IMR-90 (cell line): ENCODE data around the gene NR6A1. TPM values are rescaled to one million over a fixed set of nuclear protein-coding genes. Genes with fewer than 3 reads are reported as not detected.

ENCODE experiments used
- ATAC-seq: fragments of 200-7000 bp; cut with Tn5 transposase; 2 replicates; pipeline ENCODE4 v1.9.1; 2020; ENCODE audit warnings: low read depth, mild to moderate bottlenecking, moderate library complexity
- BruUV-seq: library from RNA; stranded (reverse); fragments of 400-500 nt; replicated peaks from 2 replicates; lab custom pipeline; 2021; lab: Mats Ljungman, UMichigan
- CTCF ChIA-PET: fragments of 300-600 bp; formaldehyde crosslinking; extraction: SDS; loops from one replicate; lab custom pipeline; 2021; ENCODE audit warnings: antibody characterized with exemption; lab: Yijun Ruan, JAX
- POLR2A ChIA-PET: fragments of 300-600 bp; sonication (Branson Sonifier 250); formaldehyde crosslinking; loops from one replicate; lab custom pipeline; 2022; ENCODE audit warnings: antibody characterized with exemption; ENCODE audit not compliant: unreplicated experiment; lab: Charles Lee
- DNase-seq: peaks from one replicate; pipeline ENCODE4 v3.0.0; 2013
- H2AFZ ChIP-seq: replicated peaks from 2 replicates; pipeline ENCODE3; 2013; ENCODE audit warnings: low read length, mild to moderate bottlenecking; ENCODE audit not compliant: poor library complexity
- H2AK5ac ChIP-seq: 2 replicates; pipeline ENCODE4 v1.6.1; 2013; ENCODE audit warnings: low read depth, low read length, inconsistent platforms
- H2AK9ac ChIP-seq: replicated peaks from 2 replicates; pipeline ENCODE3; 2013; ENCODE audit warnings: mild to moderate bottlenecking, low read depth, low read length, moderate library complexity; ENCODE audit not compliant: poor library complexity
- H2BK120ac ChIP-seq: 2 replicates; pipeline ENCODE4 v1.6.1; 2013; ENCODE audit warnings: low read depth, low read length, inconsistent platforms
- H2BK15ac ChIP-seq: 3 replicates; pipeline ENCODE4 v1.6.1; 2013; ENCODE audit warnings: low read depth, low read length, inconsistent platforms
- H2BK20ac ChIP-seq: 2 replicates; pipeline ENCODE4 v1.6.1; 2013; ENCODE audit warnings: low read depth, mild to moderate bottlenecking, inconsistent platforms, low read length, moderate library complexity
- H2BK5ac ChIP-seq: 2 replicates; pipeline ENCODE4 v1.6.1; 2013; ENCODE audit warnings: mild to moderate bottlenecking, low read depth, low read length, inconsistent platforms; ENCODE audit not compliant: poor library complexity, severe bottlenecking
- H3K14ac ChIP-seq: replicated peaks from 2 replicates; pipeline ENCODE4 v1.6.1; 2013; ENCODE audit warnings: low read depth, low read length, inconsistent platforms
- H3K18ac ChIP-seq: 2 replicates; pipeline ENCODE4 v1.6.1; 2013; ENCODE audit warnings: low read depth, low read length, control low read depth
- H3K23ac ChIP-seq: 2 replicates; pipeline ENCODE4 v1.6.1; 2013; ENCODE audit warnings: low read depth, low read length, inconsistent platforms
- H3K27ac ChIP-seq: 2 replicates; pipeline ENCODE4 v1.5.1; 2013; ENCODE audit warnings: mild to moderate bottlenecking, control low read depth, low read length; ENCODE audit not compliant: insufficient read depth
- H3K27me3 ChIP-seq: 2 replicates; pipeline ENCODE4 v1.6.1; 2013; ENCODE audit warnings: low read length; ENCODE audit not compliant: control insufficient read depth, insufficient read depth
- H3K36me3 ChIP-seq: 2 replicates; pipeline ENCODE4 v1.6.1; 2013; ENCODE audit warnings: low read length, mixed read lengths; ENCODE audit not compliant: control insufficient read depth, insufficient read depth
- H3K4ac ChIP-seq: 2 replicates; pipeline ENCODE4 v1.6.1; 2013; ENCODE audit warnings: low read depth, low read length, inconsistent platforms
- H3K4me1 ChIP-seq: 2 replicates; pipeline ENCODE4 v1.6.1; 2013; ENCODE audit warnings: low read length, mixed read lengths; ENCODE audit not compliant: control insufficient read depth, insufficient read depth
- H3K4me2 ChIP-seq: 2 replicates; pipeline ENCODE4 v1.6.1; 2013; ENCODE audit warnings: low read depth, mild to moderate bottlenecking, control low read depth, low read length, moderate library complexity
- H3K4me3 ChIP-seq: 2 replicates; pipeline ENCODE4 v1.5.1; 2013; ENCODE audit warnings: low read depth, mild to moderate bottlenecking, control low read depth, low read length, moderate library complexity; ENCODE audit not compliant: insufficient read depth
- H3K56ac ChIP-seq: 2 replicates; pipeline ENCODE4 v1.6.1; 2013; ENCODE audit warnings: low read length, inconsistent platforms; ENCODE audit not compliant: insufficient read depth; ENCODE audit errors: extremely low read depth
- H3K79me1 ChIP-seq, 2 experiments: 2 replicates each; pipeline ENCODE4 v1.6.1; 2013; ENCODE audit warnings: low read length in 2 of 2, inconsistent platforms in 1 of 2, low read depth in 1 of 2
- H3K9ac ChIP-seq: 2 replicates; pipeline ENCODE4 v1.6.1; 2013; ENCODE audit warnings: low read depth, low read length, control low read depth
- H3K9me1 ChIP-seq: 2 replicates; pipeline ENCODE4 v1.6.1; 2013; ENCODE audit warnings: low read length, inconsistent platforms; ENCODE audit not compliant: insufficient read depth
- H3K9me3 ChIP-seq: 2 replicates; pipeline ENCODE4 v1.6.1; 2013; ENCODE audit warnings: low read length; ENCODE audit not compliant: control insufficient read depth, insufficient read depth
- H4K20me1 ChIP-seq: 2 replicates; pipeline ENCODE4 v1.6.1; 2013; ENCODE audit warnings: low read length, inconsistent platforms; ENCODE audit not compliant: insufficient read depth
- H4K5ac ChIP-seq: 2 replicates; pipeline ENCODE4 v1.6.1; 2013; ENCODE audit warnings: mild to moderate bottlenecking, low read depth, low read length, control low read depth
- H4K8ac ChIP-seq, 2 experiments: 2 replicates each; pipeline ENCODE4 v1.6.1; 2013; ENCODE audit warnings: low read depth in 2 of 2, low read length in 2 of 2, control low read depth in 1 of 2, inconsistent platforms in 1 of 2
- H4K91ac ChIP-seq: 2 replicates; pipeline ENCODE4 v1.6.1; 2013; ENCODE audit warnings: low read depth, low read length, inconsistent platforms; ENCODE audit not compliant: insufficient read depth
- BHLHE40 ChIP-seq: fragments of 150-350 bp; IDR thresholded peaks from 2 replicates; pipeline ENCODE4 v1.6.1; 2016; ENCODE audit warnings: mild to moderate bottlenecking, low read depth, low read length
- CHD1 ChIP-seq: IDR thresholded peaks from 2 replicates; pipeline ENCODE4 v1.6.1; 2012; ENCODE audit warnings: low read depth, low read length, improper control_type of control experiment
- ELK1 ChIP-seq: fragments of 150-350 bp; IDR thresholded peaks from 2 replicates; pipeline ENCODE4 v1.6.1; 2016; ENCODE audit warnings: low read depth, mild to moderate bottlenecking, low read length, moderate library complexity, borderline replicate concordance
- NFE2L2 ChIP-seq: fragments of 150-350 bp; IDR thresholded peaks from 2 replicates; pipeline ENCODE4 v1.6.1; 2016; ENCODE audit warnings: low read depth, mild to moderate bottlenecking, low read length
- POLR2A ChIP-seq: IDR thresholded peaks from 2 replicates; pipeline ENCODE4 v1.6.1; 2012; ENCODE audit warnings: mild to moderate bottlenecking, low read depth, low read length
- RAD21 ChIP-seq: IDR thresholded peaks from 2 replicates; pipeline ENCODE4 v1.6.1; 2012; ENCODE audit warnings: low read length, improper control_type of control experiment
- RFX5 ChIP-seq: IDR thresholded peaks from 2 replicates; pipeline ENCODE4 v1.8.0; 2012; ENCODE audit warnings: low read depth, mild to moderate bottlenecking, low read length, moderate library complexity
- SMC3 ChIP-seq: fragments of 150-350 bp; IDR thresholded peaks from 2 replicates; pipeline ENCODE4 v1.6.1; 2016; ENCODE audit warnings: low read depth, mild to moderate bottlenecking, antibody characterized with exemption, low read length, moderate library complexity
- USF2 ChIP-seq: fragments of 150-350 bp; IDR thresholded peaks from 2 replicates; pipeline ENCODE4 v1.6.1; 2017; ENCODE audit warnings: mild to moderate bottlenecking, antibody characterized with exemption, low read length, low read depth
- WGBS, 2 experiments: methylation state at CpG; one replicate each; pipeline versions ENCODE4 v1.1.5 to v1.1.7; 2013; ENCODE audit warnings: missing lambda C conversion rate in 2 of 2; ENCODE audit not compliant: insufficient read length in 1 of 2; ENCODE audit errors: extremely low coverage in 2 of 2; 5-methylcytosine and 5-hydroxymethylcytosine counted together
- dilution Hi-C: fragments of 300-500 bp; cut with HindIII; formaldehyde crosslinking; loops from one replicate; pipeline ENCODE4 v1.14.3; 2018; ENCODE audit warnings: low sequenced_read_pairs; ENCODE audit not compliant: unreplicated experiment
- in situ Hi-C: fragments of 300-500 bp; cut with MboI; formaldehyde crosslinking; loops from 3 replicates; pipeline ENCODE4 v1.14.3; 2019; ENCODE audit warnings: low sequenced_read_pairs, inconsistent platforms, mixed read lengths
- intact Hi-C: fragments of 100-400 bp; cut with micrococcal nuclease; formaldehyde crosslinking; loops from 2 replicates; pipeline ENCODE4 v1.10.0; 2022
- polyA plus RNA-seq, 3 experiments: library from polyadenylated mRNA; depleted of rRNA; stranded (reverse); fragments of >200 nt; gene quantifications; 2 replicates each; pipeline ENCODE4 v1.2.3, GENCODE V29; 2012; ENCODE audit warnings: low replicate concordance in 1 of 3
- total RNA-seq: library from RNA; depleted of rRNA; stranded (reverse); fragments of >200 nt; gene quantifications from 2 replicates; pipeline ENCODE4 v1.2.3, GENCODE V29; 2012
- TF ChIP-seq, protein P1 (sequence below): conservative IDR thresholded peaks from 2 replicates; pipeline ENCODE4 v1.5.1; 2012; ENCODE audit warnings: mild to moderate bottlenecking, low read depth, low read length, improper control_type of control experiment

NR6A1 gene
- total and polyA plus RNA-seq, 2 of the 4 experiments (the other 2 are of a cell fraction): 0.14 to 0.36 TPM

DNA sequence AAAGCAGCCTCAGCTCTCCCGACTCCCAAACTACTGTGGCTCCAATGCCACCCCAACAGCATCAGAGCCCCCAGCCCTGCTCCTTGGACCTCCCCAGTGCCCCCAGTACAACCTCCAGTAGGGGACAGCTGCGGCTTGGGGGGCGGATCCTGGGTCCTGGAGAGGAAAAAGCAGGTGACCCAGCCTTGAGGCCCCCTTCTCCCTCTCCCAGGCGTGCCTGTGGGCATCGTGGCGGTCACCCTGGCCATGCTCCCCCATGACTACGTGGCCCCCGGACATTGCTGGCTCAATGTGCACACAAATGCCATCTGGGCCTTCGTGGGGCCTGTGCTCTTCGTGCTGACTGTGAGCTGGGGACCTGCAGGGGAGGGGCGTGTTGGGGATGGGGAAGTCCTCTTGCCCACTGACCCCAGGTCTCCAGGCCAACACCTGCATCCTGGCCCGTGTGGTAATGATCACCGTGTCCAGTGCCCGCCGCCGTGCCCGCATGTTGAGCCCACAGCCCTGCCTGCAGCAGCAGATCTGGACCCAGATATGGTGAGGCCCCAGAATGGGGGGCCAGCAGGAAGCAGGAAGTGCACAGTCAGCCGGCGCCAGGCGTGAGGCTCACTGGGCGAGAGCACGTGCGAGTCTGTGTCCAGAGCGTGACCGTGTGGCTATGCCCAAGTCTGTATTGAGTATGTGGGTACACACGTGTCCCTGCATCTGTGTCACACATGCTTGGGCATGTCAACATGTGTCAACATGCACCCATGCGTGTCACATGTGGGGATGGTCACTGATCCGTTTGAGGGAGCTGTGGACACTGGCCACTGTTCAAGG lies 301.9 kb downstream of the NR6A1 start:
- in situ Hi-C loops: no loop called here
- no peak overlapping the region for H3K9ac ChIP-seq
- TF ChIP-seq, protein P1, sequence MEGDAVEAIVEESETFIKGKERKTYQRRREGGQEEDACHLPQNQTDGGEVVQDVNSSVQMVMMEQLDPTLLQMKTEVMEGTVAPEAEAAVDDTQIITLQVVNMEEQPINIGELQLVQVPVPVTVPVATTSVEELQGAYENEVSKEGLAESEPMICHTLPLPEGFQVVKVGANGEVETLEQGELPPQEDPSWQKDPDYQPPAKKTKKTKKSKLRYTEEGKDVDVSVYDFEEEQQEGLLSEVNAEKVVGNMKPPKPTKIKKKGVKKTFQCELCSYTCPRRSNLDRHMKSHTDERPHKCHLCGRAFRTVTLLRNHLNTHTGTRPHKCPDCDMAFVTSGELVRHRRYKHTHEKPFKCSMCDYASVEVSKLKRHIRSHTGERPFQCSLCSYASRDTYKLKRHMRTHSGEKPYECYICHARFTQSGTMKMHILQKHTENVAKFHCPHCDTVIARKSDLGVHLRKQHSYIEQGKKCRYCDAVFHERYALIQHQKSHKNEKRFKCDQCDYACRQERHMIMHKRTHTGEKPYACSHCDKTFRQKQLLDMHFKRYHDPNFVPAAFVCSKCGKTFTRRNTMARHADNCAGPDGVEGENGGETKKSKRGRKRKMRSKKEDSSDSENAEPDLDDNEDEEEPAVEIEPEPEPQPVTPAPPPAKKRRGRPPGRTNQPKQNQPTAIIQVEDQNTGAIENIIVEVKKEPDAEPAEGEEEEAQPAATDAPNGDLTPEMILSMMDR: no peak
- TF ChIP-seq RAD21 (no peak), NFE2L2 (no peak), ELK1 (no peak), RFX5 (no peak), USF2 (no peak), SMC3 (no peak), CHD1 (no peak), BHLHE40 (no peak), POLR2A (no peak)
- H4K20me1 ChIP-seq: no peaks in the 10 kb centered on the region
- WGBS, 2 experiments: 71% methylated on average over 18 of the region's 28 CpGs; no CpG with 5 or more reads in 1 of the 2 experiments
- H4K8ac ChIP-seq: no peak overlapping the region
- DNase-seq (no peak), ATAC-seq (no peak)
- no peak overlapping the region for H2BK5ac ChIP-seq
- no peak overlapping the region for H3K4ac ChIP-seq
- 0 out of 2 replicates have a peak, but pooled peaks cover 2% of the 10 kb centered on the region for H3K9me1 ChIP-seq
- intact Hi-C loops: no loop called here
- ChIA-PET POLR2A (no interaction called here), CTCF (no interaction called here)
- peaks cover 59% of the 10 kb centered on the region for H3K27me3 ChIP-seq
- H3K56ac ChIP-seq: no peak overlapping the region
- no peaks in the 10 kb centered on the region for H3K9me3 ChIP-seq
- no peaks in the 10 kb centered on the region for H3K79me1 ChIP-seq
- H2BK120ac ChIP-seq: no peak overlapping the region
- H3K18ac ChIP-seq: no peak overlapping the region
- H2AFZ ChIP-seq: no peak overlapping the region
- H3K14ac ChIP-seq: no peak overlapping the region
- H3K36me3 ChIP-seq: no peaks in the 10 kb centered on the region
- no peak overlapping the region for H2AK5ac ChIP-seq
- no peak overlapping the region for H4K91ac ChIP-seq
- no peak overlapping the region for H2BK15ac ChIP-seq
- H3K23ac ChIP-seq: no peak overlapping the region
- dilution Hi-C loops: no loop called here
- H3K4me2 ChIP-seq: no peak overlapping the region
- H4K5ac ChIP-seq: no peak overlapping the region
- H3K4me3 ChIP-seq: no peak overlapping the region
- BruUV-seq: no TSS peak
- H3K4me1 ChIP-seq: no peaks in the 10 kb centered on the region
- no peak overlapping the region for H3K27ac ChIP-seq
- H2BK20ac ChIP-seq: no peak overlapping the region
- no peak overlapping the region for H2AK9ac ChIP-seq
